Caco-2 (cell line): ENCODE measurements around the gene ING1. TPM values are rescaled to one million over a fixed set of nuclear protein-coding genes. Genes with fewer than 3 reads are reported as not detected.

Experiments used
- BruUV-seq: library from RNA; stranded (reverse); fragments of 400-500 nt; replicated peaks from 2 replicates; lab custom pipeline; 2021; lab: Mats Ljungman, UMichigan
- CTCF ChIA-PET: fragments of 300-600 bp; sonication (Branson Sonifier 250); formaldehyde crosslinking; loops from one replicate; lab custom pipeline; 2022; ENCODE audit warnings: antibody characterized with exemption; lab: Charles Lee
- POLR2A ChIA-PET: fragments of 300-600 bp; sonication (Branson Sonifier 250); formaldehyde crosslinking; loops from one replicate; lab custom pipeline; 2022; ENCODE audit warnings: antibody characterized with exemption; lab: Charles Lee
- DNase-seq, 2 experiments: peaks; one replicate each; pipeline versions ENCODE4 v3.0.0 to v3.0.0-alpha.2; 2020 to 2022
- H3K27me3 ChIP-seq: replicated peaks from 2 replicates; pipeline ENCODE4 v1.6.0; 2011; ENCODE audit warnings: low read length; ENCODE audit not compliant: control insufficient read depth, insufficient read depth
- H3K36me3 ChIP-seq: 2 replicates; pipeline ENCODE4 v1.5.1; 2011; ENCODE audit warnings: low read length; ENCODE audit not compliant: control insufficient read depth, insufficient read depth
- H3K4me1 ChIP-seq: fragments of 250-450 bp; sonication (Bioruptor Pico); 2 replicates; pipeline ENCODE4 v1.5.1; 2020; ENCODE audit warnings: mild to moderate bottlenecking
- H3K4me3 ChIP-seq: 2 replicates; pipeline ENCODE4 v1.5.1; 2011; ENCODE audit warnings: low read depth, mild to moderate bottlenecking, control low read depth, low read length
- H3K9me3 ChIP-seq: fragments of 250-450 bp; sonication (Bioruptor Pico); 2 replicates; pipeline ENCODE4 v1.5.1; 2020; ENCODE audit warnings: mild to moderate bottlenecking, moderate library complexity
- H3K27ac Mint-ChIP-seq: one replicate; pipeline ENCODE4 v1.8.0; 2022; ENCODE audit warnings: mixed read lengths; ENCODE audit not compliant: unreplicated experiment
- H3K27me3 Mint-ChIP-seq: one replicate; pipeline ENCODE4 v1.8.0; 2022; ENCODE audit warnings: mixed read lengths; ENCODE audit not compliant: insufficient read depth, unreplicated experiment
- H3K36me3 Mint-ChIP-seq: one replicate; pipeline ENCODE4 v1.8.0; 2022; ENCODE audit warnings: mild to moderate bottlenecking, mixed read lengths; ENCODE audit not compliant: insufficient read depth, unreplicated experiment
- H3K4me1 Mint-ChIP-seq: one replicate; pipeline ENCODE4 v1.8.0; 2022; ENCODE audit warnings: low read depth, mixed read lengths; ENCODE audit not compliant: unreplicated experiment
- H3K4me3 Mint-ChIP-seq: one replicate; pipeline ENCODE4 v1.8.0; 2022; ENCODE audit warnings: mild to moderate bottlenecking, moderate library complexity, mixed read lengths; ENCODE audit not compliant: unreplicated experiment
- H3K9me3 Mint-ChIP-seq: one replicate; pipeline ENCODE4 v1.8.0; 2022; ENCODE audit warnings: mixed read lengths; ENCODE audit not compliant: unreplicated experiment
- CTCF ChIP-seq, 2 experiments: fragments of 200-600 bp in 1 of 2; IDR thresholded peaks; 1 replicate in 1 of 2; 2 replicates in 1 of 2; pipeline versions ENCODE4 v1.5.1 to v1.8.0; 2011 to 2022; ENCODE audit warnings: antibody characterized with exemption in 1 of 2, control low read depth in 1 of 2, inconsistent platforms in 1 of 2, low read depth in 1 of 2, low read length in 1 of 2, mild to moderate bottlenecking in 1 of 2, moderate library complexity in 1 of 2; ENCODE audit not compliant: insufficient read depth in 1 of 2, severe bottlenecking in 1 of 2, unreplicated experiment in 1 of 2
- intact Hi-C: fragments of 100-400 bp; cut with micrococcal nuclease; formaldehyde crosslinking; loops from one replicate; pipeline ENCODE4 v1.10.0; 2022; ENCODE audit not compliant: unreplicated experiment
- total RNA-seq: library from RNA; stranded (reverse); gene quantifications from 2 replicates; pipeline ENCODE4 v1.2.3, GENCODE V29; 2022

Gene ING1
- total RNA-seq, 1 experiment from 2014 or later, result 17.9 TPM

GRCh38 chr13:110726726-110727125 is 13.2 kb downstream of the ING1 start:
- Histone ChIP-seq H3K27me3 (no peaks in the 10 kb centered on the region), H3K9me3 (no peaks in the 10 kb centered on the region), H3K4me1 (no peaks in the 10 kb centered on the region), H3K36me3 (no peaks in the 10 kb centered on the region), H3K4me3 (no peak overlapping the region)
- no peak for TF ChIP-seq CTCF (IDR thresholded peaks at IDR 0.05; ENCODE audit: insufficient read depth in 1 of 2, low read depth in 1 of 2, low read length in 1 of 2, severe bottlenecking in 1 of 2, unreplicated experiment in 1 of 2)
- no peak for DNase-seq
- Mint-ChIP-seq H3K27ac (no peak overlapping the region), H3K9me3 (no peaks in the 10 kb centered on the region), H3K27me3 (no peaks in the 10 kb centered on the region), H3K4me3 (no peak overlapping the region), H3K4me1 (no peaks in the 10 kb centered on the region), H3K36me3 (peaks cover 3% of the 10 kb centered on the region)
- intact Hi-C loops, result no loop called here
- ChIA-PET CTCF (no interaction called here), POLR2A (no interaction called here)
- no TSS peak for BruUV-seq

- CTCF ChIA-PET, result no interaction called here
- DNase-seq, result no peak
- no peak for TF ChIP-seq CTCF (IDR thresholded peaks at IDR 0.05; ENCODE audit: insufficient read depth in 1 of 2, low read depth in 1 of 2, low read length in 1 of 2, severe bottlenecking in 1 of 2, unreplicated experiment in 1 of 2)
- H3K4me1 Mint-ChIP-seq, result no peaks in the 10 kb centered on the region
- POLR2A ChIA-PET, result no interaction called here
- Histone ChIP-seq H3K4me3 (no peak overlapping the region), H3K9me3 (no peaks in the 10 kb centered on the region), H3K27me3 (no peaks in the 10 kb centered on the region), H3K4me1 (no peaks in the 10 kb centered on the region), H3K36me3 (no peaks in the 10 kb centered on the region)
- no TSS peak for BruUV-seq
- no peaks in the 10 kb centered on the region for H3K27me3 Mint-ChIP-seq
- H3K9me3 Mint-ChIP-seq, result no peaks in the 10 kb centered on the region
- intact Hi-C loops, result no loop called here
- no peak overlapping the region for H3K27ac Mint-ChIP-seq
- H3K36me3 Mint-ChIP-seq, result no peaks in the 10 kb centered on the region
- no peak overlapping the region for H3K4me3 Mint-ChIP-seq
These were observed 17.6 kb downstream of the ING1 start for GRCh38 chr13:110731072-110731471.

GRCh38 chr13:110734561-110734960 is 21.1 kb downstream of the ING1 start:
- H3K27me3 ChIP-seq, result no peaks in the 10 kb centered on the region
- intact Hi-C loops, result no loop called here
- peaks cover 3% of the 10 kb centered on the region; the same call in 1 of the 2 replicates for H3K9me3 ChIP-seq
- no peaks in the 10 kb centered on the region for H3K36me3 Mint-ChIP-seq
- H3K27ac Mint-ChIP-seq, result no peak overlapping the region
- no peaks in the 10 kb centered on the region for H3K4me1 Mint-ChIP-seq
- no peak overlapping the region for H3K4me3 Mint-ChIP-seq
- H3K4me3 ChIP-seq, result no peak overlapping the region
- H3K9me3 Mint-ChIP-seq, result peaks cover 14% of the 10 kb centered on the region
- H3K4me1 ChIP-seq, result no peaks in the 10 kb centered on the region
- no peak for TF ChIP-seq CTCF (IDR thresholded peaks at IDR 0.05; ENCODE audit: insufficient read depth in 1 of 2, low read depth in 1 of 2, low read length in 1 of 2, severe bottlenecking in 1 of 2, unreplicated experiment in 1 of 2)
- ChIA-PET POLR2A (no interaction called here), CTCF (no interaction called here)
- BruUV-seq, result no TSS peak
- no peaks in the 10 kb centered on the region for H3K36me3 ChIP-seq
- no peak for DNase-seq
- no peaks in the 10 kb centered on the region for H3K27me3 Mint-ChIP-seq
